NT2/D1 (cell line): Measurements from ENCODE around the gene LIFR.

Source experiments
- DNase-seq: peaks from one replicate; pipeline ENCODE4 v3.0.0-alpha.2; 2011; ENCODE audit warnings: low read depth, low spot score
- H3K27me3 ChIP-seq: 2 replicates; pipeline ENCODE4 v1.6.0; 2011; ENCODE audit warnings: mild to moderate bottlenecking; ENCODE audit not compliant: insufficient read length, insufficient read depth
- H3K36me3 ChIP-seq: 2 replicates; pipeline ENCODE4 v1.6.1; 2011; ENCODE audit warnings: mild to moderate bottlenecking, low read length, mixed read lengths; ENCODE audit not compliant: insufficient read depth, insufficient read length
- H3K4me1 ChIP-seq: 2 replicates; pipeline ENCODE4 v1.5.1; 2011; ENCODE audit not compliant: insufficient read depth, insufficient read length
- H3K4me3 ChIP-seq: 2 replicates; pipeline ENCODE4 v1.5.1; 2011; ENCODE audit warnings: low read depth; ENCODE audit not compliant: insufficient read length
- H3K9ac ChIP-seq: 2 replicates; pipeline ENCODE4 v1.6.0; 2011; ENCODE audit warnings: low read depth; ENCODE audit not compliant: insufficient read length
- H3K9me3 ChIP-seq: 2 replicates; pipeline ENCODE4 v1.5.1; 2011; ENCODE audit warnings: mild to moderate bottlenecking, low read length; ENCODE audit not compliant: insufficient read depth
- SUZ12 ChIP-seq: IDR thresholded peaks from 2 replicates; pipeline ENCODE4 v1.6.1; 2011; ENCODE audit not compliant: insufficient read length, insufficient read depth; ENCODE audit errors: extremely low read depth
- YY1 ChIP-seq: IDR thresholded peaks from 2 replicates; pipeline ENCODE4 v1.6.1; 2011; ENCODE audit not compliant: insufficient read length, insufficient read depth
- ZNF274 ChIP-seq: IDR thresholded peaks from 2 replicates; pipeline ENCODE4 v1.6.1; 2011; ENCODE audit warnings: mild to moderate bottlenecking, low read depth, low read length

LIFR gene

GRCh38 chr5:38451074-38451725 is 105.2 kb downstream of the LIFR start:
- Histone ChIP-seq H3K27me3 (no peaks in the 10 kb centered on the region), H3K36me3 (no peaks in the 10 kb centered on the region), H3K9ac (no peak overlapping the region), H3K4me1 (no peaks in the 10 kb centered on the region), H3K4me3 (no peak overlapping the region), H3K9me3 (no peaks in the 10 kb centered on the region)
- TF ChIP-seq YY1 (no peak), SUZ12 (no peak), ZNF274 (no peak)
- DNase-seq = no peak

- H3K9ac ChIP-seq = no peak overlapping the region
- H3K4me1 ChIP-seq = no peaks in the 10 kb centered on the region
- H3K27me3 ChIP-seq = no peaks in the 10 kb centered on the region
- no peaks in the 10 kb centered on the region for H3K36me3 ChIP-seq
- TF ChIP-seq ZNF274 (no peak), SUZ12 (no peak)
- H3K4me3 ChIP-seq = no peak overlapping the region
- no peak for DNase-seq
- H3K9me3 ChIP-seq = no peaks in the 10 kb centered on the region
Measured at GRCh38 chr5:38450627-38451026, 105.8 kb downstream of the LIFR start.

- no peak for DNase-seq
- no peaks in the 10 kb centered on the region for H3K4me1 ChIP-seq
- TF ChIP-seq YY1 (no peak), SUZ12 (no peak), ZNF274 (no peak)
- no peaks in the 10 kb centered on the region for H3K27me3 ChIP-seq
- no peak overlapping the region for H3K4me3 ChIP-seq
- no peaks in the 10 kb centered on the region for H3K36me3 ChIP-seq
- no peaks in the 10 kb centered on the region for H3K9me3 ChIP-seq
- H3K9ac ChIP-seq = no peak overlapping the region
Measured at GRCh38 chr5:38448568-38449350, 107.7 kb downstream of the LIFR start.

- no peak for TF ChIP-seq YY1
- TF ChIP-seq SUZ12 = no peak
- TF ChIP-seq ZNF274 = no peak
- H3K9me3 ChIP-seq = no peaks in the 10 kb centered on the region
- no peak overlapping the region for H3K9ac ChIP-seq
- H3K36me3 ChIP-seq = no peaks in the 10 kb centered on the region
- DNase-seq = no peak
- no peaks in the 10 kb centered on the region for H3K27me3 ChIP-seq
- no peaks in the 10 kb centered on the region for H3K4me1 ChIP-seq
- no peak overlapping the region for H3K4me3 ChIP-seq
Measured at GRCh38 chr5:38447786-38448185, 108.7 kb downstream of the LIFR start.

GRCh38 chr5:38447056-38447455 is 109.4 kb downstream of the LIFR start:
- no peak overlapping the region for H3K4me3 ChIP-seq
- no peaks in the 10 kb centered on the region for H3K27me3 ChIP-seq
- no peak overlapping the region for H3K9ac ChIP-seq
- H3K36me3 ChIP-seq = no peaks in the 10 kb centered on the region
- H3K9me3 ChIP-seq = no peaks in the 10 kb centered on the region
- DNase-seq = no peak
- TF ChIP-seq SUZ12 (no peak), YY1 (no peak), ZNF274 (no peak)
- no peaks in the 10 kb centered on the region for H3K4me1 ChIP-seq

GRCh38 chr5:38446029-38446522 is 110.4 kb downstream of the LIFR start:
- Histone ChIP-seq H3K4me3 (no peak overlapping the region), H3K36me3 (no peaks in the 10 kb centered on the region), H3K4me1 (no peaks in the 10 kb centered on the region), H3K27me3 (no peaks in the 10 kb centered on the region), H3K9me3 (no peaks in the 10 kb centered on the region), H3K9ac (no peak overlapping the region)
- no peak for TF ChIP-seq ZNF274
- DNase-seq = no peak

- TF ChIP-seq YY1 (no peak), SUZ12 (no peak), ZNF274 (no peak)
- no peaks in the 10 kb centered on the region for H3K27me3 ChIP-seq
- no peaks in the 10 kb centered on the region for H3K36me3 ChIP-seq
- H3K9me3 ChIP-seq = no peaks in the 10 kb centered on the region
- no peak for DNase-seq
- H3K4me1 ChIP-seq = no peaks in the 10 kb centered on the region
- H3K4me3 ChIP-seq = no peak overlapping the region
- H3K9ac ChIP-seq = no peak overlapping the region
Measured at GRCh38 chr5:38445374-38446028, 110.9 kb downstream of the LIFR start.
